ENCODE results near the gene CITED4. TPM values are rescaled to one million over a fixed set of nuclear protein-coding genes. Genes with fewer than 3 reads are reported as not detected.

The CITED4 gene
- total RNA-seq, 1 donor from 2014 or later, result 4.2 TPM

- intact Hi-C loops (cut with micrococcal nuclease), result no loop called here
- DNase-seq (ENCODE audit: low spot score), result no peak
- H3K27ac Mint-ChIP-seq, result no peak overlapping the region
- H3K36me3 Mint-ChIP-seq (ENCODE audit: low read depth), result no peaks in the 10 kb centered on the region
- H3K4me3 Mint-ChIP-seq (ENCODE audit: low read depth), result no peak overlapping the region
- H3K27me3 Mint-ChIP-seq (ENCODE audit: low read depth), result no peaks in the 10 kb centered on the region
- H3K9me3 Mint-ChIP-seq, result no peaks in the 10 kb centered on the region
- H3K4me1 Mint-ChIP-seq (ENCODE audit: low read depth), result peaks cover under 1% of the 10 kb centered on the region
Measured at GRCh38 chr1:40834968-40835545, 27.1 kb downstream of the CITED4 start.

- no peaks in the 10 kb centered on the region for H3K4me1 Mint-ChIP-seq (ENCODE audit: low read depth)
- no peak overlapping the region for H3K4me3 Mint-ChIP-seq (ENCODE audit: low read depth)
- no peaks in the 10 kb centered on the region for H3K9me3 Mint-ChIP-seq
- no peak for DNase-seq (ENCODE audit: low spot score)
- H3K27me3 Mint-ChIP-seq (ENCODE audit: low read depth), result no peaks in the 10 kb centered on the region
- no peak overlapping the region for H3K27ac Mint-ChIP-seq
- intact Hi-C loops (cut with micrococcal nuclease), result no loop called here
- no peaks in the 10 kb centered on the region for H3K36me3 Mint-ChIP-seq (ENCODE audit: low read depth)
Measured at GRCh38 chr1:40833979-40834378, 28.2 kb downstream of the CITED4 start.

GRCh38 chr1:40831001-40831732 lies 31.0 kb downstream of the CITED4 start:
- intact Hi-C loops (cut with micrococcal nuclease), result no loop called here
- Mint-ChIP-seq H3K9me3 (no peaks in the 10 kb centered on the region), H3K27me3 (ENCODE audit: low read depth) (no peaks in the 10 kb centered on the region), H3K4me1 (ENCODE audit: low read depth) (peaks cover 2% of the 10 kb centered on the region), H3K27ac (no peak overlapping the region), H3K36me3 (ENCODE audit: low read depth) (no peaks in the 10 kb centered on the region), H3K4me3 (ENCODE audit: low read depth) (no peak overlapping the region)
- DNase-seq (ENCODE audit: low spot score), result no peak

GRCh38 chr1:40830419-40830943 lies 31.7 kb downstream of the CITED4 start:
- DNase-seq (ENCODE audit: low spot score), result no peak
- H3K9me3 Mint-ChIP-seq, result no peaks in the 10 kb centered on the region
- H3K4me3 Mint-ChIP-seq (ENCODE audit: low read depth), result no peak overlapping the region
- no peak overlapping the region for H3K27ac Mint-ChIP-seq
- H3K36me3 Mint-ChIP-seq (ENCODE audit: low read depth), result no peaks in the 10 kb centered on the region
- H3K27me3 Mint-ChIP-seq (ENCODE audit: low read depth), result no peaks in the 10 kb centered on the region
- intact Hi-C loops (cut with micrococcal nuclease), result no loop called here
- H3K4me1 Mint-ChIP-seq (ENCODE audit: low read depth), result peaks cover 6% of the 10 kb centered on the region

- Mint-ChIP-seq H3K36me3 (ENCODE audit: low read depth) (no peaks in the 10 kb centered on the region), H3K27me3 (ENCODE audit: low read depth) (no peaks in the 10 kb centered on the region), H3K9me3 (no peaks in the 10 kb centered on the region), H3K4me3 (ENCODE audit: low read depth) (no peak overlapping the region), H3K4me1 (ENCODE audit: low read depth) (peaks cover 14% of the 10 kb centered on the region), H3K27ac (no peak overlapping the region)
- no peak for DNase-seq (ENCODE audit: low spot score)
- intact Hi-C loops (cut with micrococcal nuclease), result no loop called here
Measured at GRCh38 chr1:40829631-40830245, 32.4 kb downstream of the CITED4 start.

GRCh38 chr1:40825996-40826395 lies 36.2 kb downstream of the CITED4 start:
- Mint-ChIP-seq H3K4me1 (ENCODE audit: low read depth) (peaks cover 14% of the 10 kb centered on the region), H3K36me3 (ENCODE audit: low read depth) (no peaks in the 10 kb centered on the region), H3K27ac (no peak overlapping the region), H3K4me3 (ENCODE audit: low read depth) (no peak overlapping the region), H3K9me3 (no peaks in the 10 kb centered on the region), H3K27me3 (ENCODE audit: low read depth) (no peaks in the 10 kb centered on the region)
- DNase-seq (ENCODE audit: low spot score), result no peak
- intact Hi-C loops (cut with micrococcal nuclease), result no loop called here

GRCh38 chr1:40825435-40825788 lies 36.8 kb downstream of the CITED4 start:
- no peak overlapping the region for H3K4me3 Mint-ChIP-seq (ENCODE audit: low read depth)
- H3K36me3 Mint-ChIP-seq (ENCODE audit: low read depth), result no peaks in the 10 kb centered on the region
- H3K4me1 Mint-ChIP-seq (ENCODE audit: low read depth), result peaks cover 14% of the 10 kb centered on the region
- H3K27ac Mint-ChIP-seq, result no peak overlapping the region
- no peaks in the 10 kb centered on the region for H3K27me3 Mint-ChIP-seq (ENCODE audit: low read depth)
- no peaks in the 10 kb centered on the region for H3K9me3 Mint-ChIP-seq
- intact Hi-C loops (cut with micrococcal nuclease), result no loop called here
- DNase-seq (ENCODE audit: low spot score), result no peak

- no peak for DNase-seq (ENCODE audit: low spot score)
- intact Hi-C loops (cut with micrococcal nuclease), result no loop called here
- H3K27ac Mint-ChIP-seq, result no peak overlapping the region
- H3K4me3 Mint-ChIP-seq (ENCODE audit: low read depth), result no peak overlapping the region
- H3K36me3 Mint-ChIP-seq (ENCODE audit: low read depth), result no peaks in the 10 kb centered on the region
- no peaks in the 10 kb centered on the region for H3K27me3 Mint-ChIP-seq (ENCODE audit: low read depth)
- H3K4me1 Mint-ChIP-seq (ENCODE audit: low read depth), result peaks cover 14% of the 10 kb centered on the region
- H3K9me3 Mint-ChIP-seq, result no peaks in the 10 kb centered on the region
Measured at GRCh38 chr1:40824591-40825434, 37.4 kb downstream of the CITED4 start.

GRCh38 chr1:40823983-40824382 lies 38.2 kb downstream of the CITED4 start:
- Mint-ChIP-seq H3K9me3 (no peaks in the 10 kb centered on the region), H3K36me3 (ENCODE audit: low read depth) (no peaks in the 10 kb centered on the region), H3K27me3 (ENCODE audit: low read depth) (no peaks in the 10 kb centered on the region), H3K27ac (no peak overlapping the region), H3K4me1 (ENCODE audit: low read depth) (peaks cover 14% of the 10 kb centered on the region), H3K4me3 (ENCODE audit: low read depth) (no peak overlapping the region)
- intact Hi-C loops (cut with micrococcal nuclease), result no loop called here
- DNase-seq (ENCODE audit: low spot score), result no peak

- intact Hi-C loops (cut with micrococcal nuclease), result no loop called here
- no peaks in the 10 kb centered on the region for H3K36me3 Mint-ChIP-seq (ENCODE audit: low read depth)
- DNase-seq (ENCODE audit: low spot score), result no peak
- H3K27ac Mint-ChIP-seq, result no peak overlapping the region
- no peak overlapping the region for H3K4me3 Mint-ChIP-seq (ENCODE audit: low read depth)
- H3K9me3 Mint-ChIP-seq, result no peaks in the 10 kb centered on the region
- peaks cover 16% of the 10 kb centered on the region for H3K4me1 Mint-ChIP-seq (ENCODE audit: low read depth)
- H3K27me3 Mint-ChIP-seq (ENCODE audit: low read depth), result no peaks in the 10 kb centered on the region
Measured at GRCh38 chr1:40823345-40823744, 38.8 kb downstream of the CITED4 start.

- H3K36me3 Mint-ChIP-seq (ENCODE audit: low read depth), result no peaks in the 10 kb centered on the region
- no peak overlapping the region for H3K27ac Mint-ChIP-seq
- intact Hi-C loops (cut with micrococcal nuclease), result no loop called here
- DNase-seq (ENCODE audit: low spot score), result no peak
- peaks cover 20% of the 10 kb centered on the region for H3K4me1 Mint-ChIP-seq (ENCODE audit: low read depth)
- H3K4me3 Mint-ChIP-seq (ENCODE audit: low read depth), result no peak overlapping the region
- H3K27me3 Mint-ChIP-seq (ENCODE audit: low read depth), result no peaks in the 10 kb centered on the region
- H3K9me3 Mint-ChIP-seq, result no peaks in the 10 kb centered on the region
Measured at GRCh38 chr1:40822890-40823289, 39.3 kb downstream of the CITED4 start.

- H3K27ac Mint-ChIP-seq, result no peak overlapping the region
- H3K27me3 Mint-ChIP-seq (ENCODE audit: low read depth), result peaks cover 8% of the 10 kb centered on the region
- no peaks in the 10 kb centered on the region for H3K36me3 Mint-ChIP-seq (ENCODE audit: low read depth)
- no peak for DNase-seq (ENCODE audit: low spot score)
- peaks cover 17% of the 10 kb centered on the region for H3K4me1 Mint-ChIP-seq (ENCODE audit: low read depth)
- no peak overlapping the region for H3K4me3 Mint-ChIP-seq (ENCODE audit: low read depth)
- no peaks in the 10 kb centered on the region for H3K9me3 Mint-ChIP-seq
- intact Hi-C loops (cut with micrococcal nuclease), result no loop called here
Measured at GRCh38 chr1:40820911-40821693, 41.1 kb downstream of the CITED4 start.
